Stimulated activated CD8-positive, alpha-beta memory T cell treated with anti-CD3 and anti-CD28 coated beads, Interleukin-12 subunit alpha, Interleukin-12 subunit beta, amount 100 ng/mL, for 1 hour (primary cell): ENCODE measurements around the gene MT1H.
"Not testable (repeated sequence)": the region's sequence is repeated elsewhere in the genome, so short reads cannot be mapped to it uniquely, and the experiment has no call there.

Source experiments
- DNase-seq: peaks from one replicate; pipeline ENCODE4 v3.0.0-alpha.2; 2020; ENCODE audit warnings: low read depth

MT1H gene

DNA sequence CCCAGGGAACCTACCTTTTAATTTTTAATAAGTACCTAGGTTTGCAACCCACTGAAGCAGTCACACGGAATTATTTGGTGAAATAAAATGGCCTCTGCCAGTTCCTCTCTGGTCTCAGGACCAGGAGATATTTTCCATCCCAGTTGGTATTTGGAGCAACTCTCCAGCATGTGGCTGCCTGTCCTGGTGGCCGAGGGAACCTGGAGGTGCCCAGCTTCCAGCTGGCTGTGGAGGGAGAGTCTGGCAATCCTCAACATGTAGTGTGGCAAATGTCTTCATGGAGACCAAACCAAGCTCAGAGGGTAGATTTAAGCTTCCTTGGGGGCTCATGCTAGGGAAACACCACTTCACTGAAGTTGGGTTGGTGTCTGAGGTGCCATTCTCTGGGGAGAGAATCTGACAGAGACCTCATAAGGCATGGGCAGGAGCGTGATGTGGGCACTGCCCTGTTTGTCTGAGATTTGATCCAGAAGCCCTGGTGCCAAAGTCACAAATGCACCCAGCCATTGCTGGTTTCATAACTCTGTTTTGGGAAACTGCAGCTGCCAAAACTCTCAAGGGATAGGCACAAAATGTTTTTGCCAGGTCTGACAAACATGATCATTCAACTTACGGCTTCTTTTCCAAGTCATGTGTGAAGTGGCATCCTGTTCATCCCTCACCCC is 15.4 kb downstream of the MT1H start:
- DNase-seq, result no peak

DNA sequence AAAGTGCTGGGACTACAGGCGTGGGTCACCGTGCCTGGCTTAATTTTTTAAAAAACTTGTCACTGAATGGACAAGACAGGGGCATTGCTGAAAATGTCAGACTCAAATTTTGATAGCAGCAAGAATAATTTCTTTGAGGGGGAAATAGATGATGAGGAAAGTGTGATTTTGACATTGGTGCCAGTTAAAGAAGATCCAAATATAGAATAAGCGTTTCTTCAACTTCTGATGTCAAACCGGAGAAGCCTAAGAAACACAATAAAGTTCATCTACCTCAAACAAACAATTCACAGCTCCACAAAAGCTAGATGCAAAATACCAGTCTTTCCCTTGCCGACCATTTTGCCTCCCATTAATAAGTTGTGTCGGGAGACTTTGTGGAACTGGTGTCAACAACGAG is 17.1 kb downstream of the MT1H start:
- DNase-seq, result no peak

DNA sequence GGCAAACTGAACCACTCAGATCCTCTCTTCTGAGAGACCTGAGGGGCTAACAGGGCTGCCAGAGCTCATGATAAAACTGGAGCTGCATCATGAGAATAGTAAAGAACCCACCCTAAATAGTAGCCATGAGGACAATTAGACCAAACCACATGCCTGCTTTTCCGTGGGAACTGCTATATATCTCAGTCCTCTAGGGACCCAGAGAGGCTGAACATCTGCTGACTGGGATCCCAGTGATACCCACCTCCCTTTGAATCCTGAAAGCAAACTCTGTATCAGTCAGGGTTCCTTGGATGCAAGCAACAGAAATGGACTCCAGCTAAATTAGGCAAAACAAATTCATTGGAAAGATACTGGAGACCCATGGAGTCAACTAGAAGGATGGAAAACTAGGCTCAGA is 19.1 kb downstream of the MT1H start:
- DNase-seq, result no peak

DNA sequence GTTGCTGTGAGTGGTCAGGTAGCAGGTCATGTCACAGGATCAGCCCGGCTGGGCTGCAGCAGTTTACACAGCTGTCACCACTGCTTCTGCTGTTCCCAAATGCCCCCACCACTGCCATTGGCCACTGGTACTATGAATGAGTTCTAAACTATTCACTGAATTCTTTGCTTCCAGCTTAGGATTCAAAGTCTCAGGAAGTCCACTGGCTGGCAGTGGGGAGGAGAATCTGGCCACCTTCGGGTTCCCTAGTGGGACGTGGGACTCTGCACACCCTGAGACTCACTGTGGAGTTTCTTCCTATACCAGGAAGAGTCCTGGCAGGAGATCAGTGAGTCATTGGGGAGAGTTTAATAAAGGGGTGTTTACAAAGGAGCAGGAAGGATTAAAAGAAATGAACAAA is 19.6 kb downstream of the MT1H start:
- no peak for DNase-seq

DNA sequence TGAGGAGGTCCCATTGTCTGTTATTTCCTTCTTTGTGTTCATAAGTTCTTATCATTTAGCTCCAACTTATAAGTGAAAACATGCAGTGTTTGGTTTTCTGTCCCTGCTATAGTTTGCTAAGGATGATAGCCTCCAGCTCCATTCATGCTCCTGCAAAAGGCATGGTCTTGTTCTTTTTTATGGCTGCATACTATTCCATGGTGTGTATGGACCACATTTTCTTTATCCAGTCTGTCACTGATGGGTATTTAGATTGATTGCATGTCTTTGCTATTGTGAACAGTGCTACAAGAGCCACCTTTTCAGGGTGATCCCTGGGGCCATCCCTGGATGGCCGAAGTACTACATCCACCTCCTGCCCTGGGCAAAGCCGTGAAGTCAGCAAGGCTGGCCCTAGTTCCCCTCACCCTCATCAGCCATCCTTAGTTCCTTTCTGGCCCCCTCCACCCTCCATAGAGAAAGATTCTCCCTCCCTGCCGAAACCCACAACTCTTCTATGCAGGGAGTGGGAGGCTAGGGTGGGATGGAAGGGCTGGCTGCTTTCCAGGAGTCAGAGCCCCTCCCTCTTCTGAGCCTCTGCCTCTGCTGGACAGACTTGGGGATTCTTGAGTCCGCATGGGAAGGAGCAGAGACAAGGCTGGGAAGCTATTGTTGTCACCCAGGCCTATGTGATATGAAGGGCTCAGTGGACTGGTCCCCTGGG is 21.0 kb downstream of the MT1H start:
- no peak for DNase-seq

DNA sequence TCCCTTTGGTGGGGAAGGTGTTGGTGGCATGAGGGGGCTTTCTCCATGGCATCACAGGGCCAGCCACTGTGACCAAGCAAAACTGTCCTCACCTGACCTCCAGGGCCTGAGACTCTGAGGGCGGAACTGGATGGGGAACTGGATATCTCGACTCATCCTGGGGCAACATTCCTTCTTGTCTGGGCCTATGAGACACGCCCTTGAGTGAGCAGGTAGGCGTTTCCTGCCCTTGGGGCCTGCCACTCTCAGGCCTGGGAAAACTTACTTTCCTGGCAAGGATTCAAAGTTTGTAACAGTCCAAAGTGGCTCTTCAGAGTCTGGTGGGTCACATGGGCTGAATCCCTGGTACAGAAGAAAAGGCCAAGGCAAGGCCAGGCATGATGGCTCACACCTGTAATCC is 22.3 kb downstream of the MT1H start:
- DNase-seq, result no peak

DNA sequence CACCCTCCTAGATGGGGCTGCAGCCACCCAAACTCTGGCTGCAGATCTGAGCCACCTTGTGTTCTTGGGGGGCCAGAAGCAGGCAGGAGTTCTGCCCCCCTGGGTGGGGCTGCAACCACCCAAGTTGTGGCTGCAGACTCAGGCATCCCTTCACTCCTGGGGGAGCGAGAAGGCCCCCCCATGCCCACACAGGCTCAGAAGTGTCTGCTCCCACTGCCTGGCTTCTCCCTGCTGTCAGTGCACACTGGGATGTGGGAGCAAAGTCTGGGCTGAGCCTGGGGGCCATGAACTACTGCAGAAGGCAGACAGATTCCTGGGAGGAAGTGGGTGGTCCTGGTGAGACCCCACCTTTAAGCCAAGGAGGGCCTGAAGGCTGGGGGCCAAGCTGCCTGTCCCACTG is 25.6 kb downstream of the MT1H start:
- no peak for DNase-seq

DNA sequence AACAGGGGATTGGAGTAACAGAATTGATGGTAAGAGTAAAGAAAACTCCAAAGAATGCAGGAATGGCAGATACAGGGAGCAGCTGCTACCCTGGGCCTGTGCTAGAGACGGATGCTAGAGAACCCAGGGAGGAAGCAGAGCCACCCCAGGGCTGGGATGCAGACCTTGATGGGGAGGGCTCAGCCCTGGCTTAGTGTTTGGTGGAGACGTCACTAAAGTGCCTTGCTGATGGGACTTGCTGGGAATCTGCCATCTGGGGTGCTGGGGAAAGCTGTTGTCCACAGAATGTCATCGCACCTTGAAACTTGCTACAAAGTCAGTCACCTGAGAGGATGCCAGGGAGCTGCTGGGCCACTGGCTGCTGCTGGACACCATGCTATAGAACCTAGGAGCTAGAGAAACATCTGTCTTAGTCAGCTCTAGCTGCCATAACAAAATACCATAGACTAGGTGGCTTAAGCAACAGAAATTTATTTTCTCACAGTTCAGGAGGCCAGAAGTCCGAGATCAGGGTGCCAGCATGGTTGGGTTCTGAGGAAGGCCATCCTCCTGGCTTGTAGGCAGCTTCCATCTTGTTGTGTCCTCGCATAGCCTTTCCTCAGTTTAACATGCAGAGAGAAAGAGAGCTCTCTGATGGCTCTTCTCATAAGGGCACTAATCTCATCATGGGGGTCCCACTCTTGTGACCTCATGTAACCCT is 28.0 kb downstream of the MT1H start:
- DNase-seq, result no peak

DNA sequence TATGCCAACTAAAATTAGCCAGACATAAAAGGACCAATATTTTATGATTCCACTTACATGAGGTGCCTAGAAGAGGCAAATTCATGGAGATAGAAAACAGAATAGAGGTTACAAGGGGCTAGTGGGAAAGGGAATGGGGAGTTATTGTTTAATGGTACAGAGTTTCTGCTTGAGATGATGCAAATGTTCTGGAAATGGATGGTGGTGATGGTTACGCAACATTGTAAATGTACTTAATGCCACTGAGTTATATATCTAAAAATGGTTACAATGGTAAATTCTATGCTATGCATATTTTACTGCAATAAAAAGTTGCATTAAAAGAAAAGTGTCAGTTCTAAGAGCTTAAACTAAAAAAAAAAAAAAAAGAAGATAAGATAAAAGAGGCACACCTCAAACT is 30.6 kb downstream of the MT1H start:
- DNase-seq, result no peak

DNA sequence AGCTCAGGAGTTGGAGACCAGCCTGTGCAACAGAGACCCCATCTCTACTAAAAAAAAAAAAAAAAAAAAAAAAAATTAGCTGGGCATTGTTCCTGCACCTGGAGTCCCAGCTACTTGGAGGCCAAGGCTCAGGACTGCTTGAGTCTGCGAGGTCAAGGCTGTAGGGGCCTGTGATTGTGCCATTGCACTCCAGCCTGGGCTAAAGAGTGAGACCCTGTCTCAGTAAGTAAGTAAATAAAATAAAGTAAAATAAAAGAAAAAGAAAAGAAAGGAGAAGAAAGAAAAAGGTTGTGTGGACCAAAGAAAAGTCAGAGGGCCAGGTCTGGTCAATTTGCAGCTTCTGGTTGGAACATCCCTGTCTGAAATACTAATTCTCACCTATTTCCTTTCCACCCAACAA is 31.0 kb downstream of the MT1H start:
- DNase-seq, result no peak

DNA sequence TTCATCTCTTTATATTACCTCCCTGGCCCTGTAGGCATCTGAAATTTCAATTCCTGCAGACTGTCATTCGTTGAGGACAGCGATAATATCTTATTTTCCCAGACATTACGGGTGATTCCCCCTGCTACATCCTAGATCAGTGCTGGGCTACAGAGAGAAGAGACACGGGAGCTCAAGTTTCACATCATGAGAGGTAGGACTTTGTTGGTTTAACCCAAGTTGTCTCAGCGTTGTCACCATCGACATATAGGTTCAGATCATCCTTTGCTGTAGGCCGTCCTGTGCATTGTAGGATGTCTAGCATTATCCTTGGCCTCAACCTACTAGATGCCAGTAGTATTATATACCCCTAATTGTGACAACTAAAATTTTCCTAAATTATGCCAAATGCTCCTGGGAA is 31.9 kb downstream of the MT1H start:
- DNase-seq, result no peak

DNA sequence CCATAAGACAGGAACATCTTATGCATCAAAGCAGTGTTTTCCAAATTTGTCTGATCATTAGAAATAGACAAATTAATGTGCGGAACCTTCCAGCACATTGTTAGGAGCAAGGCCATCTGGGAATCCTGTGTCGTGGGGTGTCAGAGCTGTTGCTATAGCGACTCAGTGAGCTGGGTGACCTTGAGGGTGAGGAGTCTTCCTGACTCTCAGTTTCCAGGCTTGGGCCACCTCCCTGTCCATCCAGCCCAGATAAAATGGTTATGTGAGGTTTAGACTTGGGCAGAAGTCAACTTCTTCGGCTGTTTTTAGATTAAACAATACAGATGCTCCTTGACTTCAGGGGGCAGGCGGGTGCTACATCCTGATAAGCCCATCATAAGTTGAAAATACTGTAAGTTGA is 33.2 kb downstream of the MT1H start:
- no peak for DNase-seq

DNA sequence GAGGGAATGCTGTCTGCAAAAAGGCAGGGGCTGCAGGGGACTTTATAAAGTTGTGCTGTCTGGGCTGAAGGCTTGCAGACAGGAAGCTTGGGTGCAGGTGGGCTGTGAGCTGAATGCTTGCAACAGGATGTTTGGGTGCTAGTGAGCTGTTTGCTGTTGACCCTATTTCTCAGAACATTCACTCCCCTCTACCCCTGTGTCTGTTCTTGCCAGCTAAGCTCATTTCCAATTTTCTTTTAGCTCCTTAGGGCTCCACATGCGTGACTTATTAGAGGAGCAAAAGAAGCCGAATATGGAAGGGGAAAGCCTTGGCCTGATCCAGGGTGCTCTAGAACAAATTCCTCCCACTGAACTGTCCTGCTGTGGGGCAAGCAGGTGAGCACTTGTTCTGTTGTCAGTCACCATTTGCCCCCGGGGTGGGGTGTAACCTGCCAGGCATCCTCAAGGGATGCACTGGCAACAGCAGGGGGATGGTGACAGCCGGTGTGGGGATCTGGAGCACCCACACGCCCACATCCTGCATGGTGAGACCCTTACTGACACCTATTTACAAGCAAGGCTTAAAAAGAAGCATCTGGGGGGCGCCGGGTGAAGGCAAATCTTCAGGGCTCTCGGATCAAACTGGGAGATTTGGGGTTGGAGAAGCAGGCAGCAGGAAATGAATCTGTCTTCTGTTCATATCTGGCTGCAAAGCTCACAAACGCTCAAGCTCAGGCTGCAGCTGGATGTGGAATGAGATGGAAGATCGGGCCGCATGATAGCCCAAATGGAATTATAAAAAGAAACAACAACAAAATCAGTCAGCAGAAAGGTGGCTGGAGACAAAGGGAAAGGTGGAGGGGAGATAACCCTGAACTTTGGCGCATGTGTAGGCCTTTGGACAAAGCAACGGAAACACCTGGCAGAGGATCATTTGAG is 39.2 kb downstream of the MT1H start:
- DNase-seq, result peak; percentile 19

DNA sequence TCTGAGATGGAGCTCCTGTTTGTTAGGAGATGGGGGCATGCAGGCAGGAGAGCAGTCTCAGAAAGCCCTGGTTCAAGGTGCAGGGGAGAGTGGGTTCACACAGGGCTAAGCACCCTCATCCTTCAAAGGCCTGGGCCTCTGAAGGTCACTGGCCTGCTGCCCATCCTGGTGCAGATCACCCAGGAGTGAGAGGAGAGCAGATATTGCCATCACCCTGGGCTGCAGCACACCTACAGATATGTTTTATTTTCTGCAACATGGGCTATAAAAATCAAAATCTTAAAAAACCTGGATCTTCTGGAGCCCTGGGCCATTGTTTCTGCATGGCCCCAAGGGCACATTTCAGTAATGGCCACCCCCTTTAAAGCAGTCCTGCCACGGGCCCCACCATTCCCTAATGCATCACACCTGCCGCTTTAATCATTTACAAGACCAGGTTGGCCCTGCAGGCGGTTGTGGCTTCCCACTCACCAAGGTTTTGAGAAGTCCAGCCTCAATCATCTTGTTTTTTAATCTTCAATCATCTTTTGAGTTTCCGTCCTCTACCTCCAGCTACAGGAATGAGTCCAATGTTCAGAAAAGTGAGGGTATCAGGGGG is 39.9 kb downstream of the MT1H start:
- DNase-seq, result no peak

DNA sequence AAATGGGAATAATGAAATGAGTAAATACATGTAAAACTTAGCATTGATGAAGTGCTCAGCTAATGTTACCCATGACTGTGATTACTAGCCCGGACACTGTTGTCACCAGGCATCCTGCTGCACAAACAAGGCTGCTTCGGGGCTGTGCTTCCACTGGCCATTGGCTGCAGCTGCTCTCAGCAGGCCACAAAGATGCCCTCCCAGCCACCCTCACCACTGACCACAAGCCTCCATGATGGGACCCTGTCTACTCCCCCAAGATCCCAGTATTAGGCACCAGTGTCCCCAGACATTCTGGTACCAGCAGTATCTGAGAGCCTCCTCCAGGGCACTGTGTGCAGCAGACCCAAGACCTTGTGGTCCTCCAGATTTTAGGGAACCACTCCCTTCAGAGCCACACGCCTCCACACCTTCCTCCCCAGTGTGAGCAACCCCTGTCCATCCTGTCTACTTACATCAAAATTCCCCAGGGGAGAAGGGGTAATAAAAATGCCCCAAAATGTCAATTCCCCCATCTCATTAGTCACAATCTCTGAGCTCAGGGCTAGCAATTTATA is 40.6 kb downstream of the MT1H start:
- DNase-seq, result no peak

DNA sequence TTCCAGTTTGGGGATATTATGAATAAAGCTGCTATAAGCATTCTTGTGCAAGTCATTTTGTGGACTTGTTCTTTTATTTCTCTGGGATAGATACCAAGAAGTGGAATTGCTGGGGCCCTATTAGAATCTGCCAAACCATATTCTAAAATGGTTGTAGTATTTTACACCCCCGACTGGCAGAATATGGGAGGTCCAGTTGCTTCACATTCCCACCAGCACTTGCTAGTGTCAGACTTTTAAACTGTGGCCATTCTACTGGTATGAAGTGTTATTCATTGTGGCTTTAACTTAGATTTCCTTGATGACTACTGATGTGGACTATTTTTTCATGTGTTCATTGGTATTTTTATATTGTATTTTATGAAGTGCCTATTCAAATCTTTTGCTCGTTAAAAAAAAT is 42.2 kb downstream of the MT1H start:
- DNase-seq, result no peak

DNA sequence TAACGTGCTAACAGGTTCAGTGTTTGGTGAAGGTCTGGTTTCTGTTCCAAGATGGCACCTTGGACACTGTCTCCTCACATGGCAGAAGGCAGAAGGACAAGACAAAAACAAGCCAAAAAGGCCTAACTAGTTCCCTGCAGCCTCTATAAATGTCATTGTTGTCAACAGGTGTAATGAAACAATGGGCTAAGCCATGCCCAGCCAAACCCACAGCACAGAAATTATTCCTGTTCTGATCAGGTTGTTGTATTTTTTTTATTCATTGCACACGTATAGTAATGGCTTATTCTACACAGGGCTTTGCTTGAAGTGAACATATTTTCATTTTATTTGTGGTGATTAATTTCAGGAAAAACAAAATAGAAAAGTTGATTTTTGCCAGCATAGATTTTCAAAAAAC is 44.2 kb downstream of the MT1H start:
- DNase-seq, result no peak

DNA sequence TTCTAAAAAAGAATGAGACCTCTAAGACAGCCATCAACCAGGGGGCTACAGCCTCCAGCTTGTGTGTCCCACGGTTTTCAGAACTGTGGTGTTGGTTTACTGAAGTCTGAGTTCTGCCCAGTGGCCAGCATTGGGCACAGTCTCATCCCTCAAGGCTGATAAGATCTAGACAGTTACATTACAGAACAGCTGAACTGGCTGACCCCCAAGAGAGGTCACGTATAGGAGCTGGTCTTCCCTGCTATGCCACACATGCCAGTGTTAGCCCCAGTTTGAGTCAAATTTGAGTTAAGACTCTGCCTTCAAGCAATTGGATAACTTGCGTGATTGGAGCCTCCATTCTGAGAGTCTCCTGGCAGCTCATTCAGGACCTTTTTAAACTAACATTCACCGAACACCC is 45.5 kb downstream of the MT1H start:
- no peak for DNase-seq

DNA sequence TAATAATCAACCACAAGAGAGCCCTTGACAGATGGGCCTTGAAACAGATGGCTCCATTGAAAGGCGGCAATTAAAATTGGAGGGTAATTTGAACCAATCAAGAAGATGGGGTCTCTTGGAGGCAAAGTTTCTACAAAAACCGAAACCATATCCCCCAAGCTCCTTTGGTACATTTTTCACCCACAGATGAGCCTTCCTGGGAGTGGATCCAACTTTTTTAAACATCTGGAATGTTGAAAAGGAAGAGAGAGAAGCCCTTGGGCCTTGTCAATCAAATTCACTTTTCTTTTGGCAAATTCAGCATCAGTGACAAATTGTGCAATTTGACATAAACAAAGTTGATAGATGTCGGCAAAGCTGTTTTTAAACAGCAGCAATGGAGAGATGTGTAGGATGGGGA is 47.1 kb downstream of the MT1H start:
- no peak for DNase-seq

DNA sequence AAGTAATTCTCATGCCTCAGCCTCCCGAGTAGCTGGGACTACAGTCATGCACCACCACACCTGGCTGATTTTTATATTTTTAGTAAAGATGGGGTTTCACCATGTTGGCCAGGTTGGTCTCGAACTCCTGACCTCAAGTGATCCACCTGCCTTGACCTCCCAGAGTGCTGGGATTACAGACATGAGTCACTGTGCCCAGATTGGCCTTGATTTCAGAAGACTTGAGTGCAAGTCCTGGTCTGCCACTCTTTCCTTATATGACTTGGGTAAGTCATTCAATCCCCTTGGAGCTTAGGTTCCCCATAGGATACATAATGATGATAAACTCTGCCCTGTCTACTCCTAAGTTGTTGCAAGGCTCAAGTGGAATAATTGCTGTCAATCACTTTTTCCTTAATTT is 47.9 kb downstream of the MT1H start:
- not testable (repeated sequence) for DNase-seq
